Fibroblast of the aortic adventitia (primary cell): ENCODE data around the gene RPS27L. TPM values are rescaled to one million over a fixed set of nuclear protein-coding genes. Genes with fewer than 3 reads are reported as not detected.

Source experiments
- DNase-seq: peaks from one replicate; pipeline ENCODE4 v3.0.0-alpha.2; 2010; ENCODE audit warnings: low read depth
- H3K4me3 ChIP-seq: 2 replicates; pipeline ENCODE4 v1.5.1; 2011; ENCODE audit warnings: low read depth, mild to moderate bottlenecking, control low read depth, low read length, moderate library complexity
- total RNA-seq: library from RNA; depleted of rRNA; stranded (reverse); fragments of >200 nt; gene quantifications from 2 replicates; pipeline ENCODE4 v1.2.3, GENCODE V29; 2012; ENCODE audit warnings: low replicate concordance
- TF ChIP-seq, protein P1 (sequence below): IDR thresholded peaks from 2 replicates; pipeline ENCODE4 v1.5.1; 2011; ENCODE audit warnings: mild to moderate bottlenecking, low read length, control low read depth, inconsistent platforms; ENCODE audit not compliant: insufficient read depth

RPS27L gene
- total RNA-seq, 1 donor, result 193 TPM

DNA sequence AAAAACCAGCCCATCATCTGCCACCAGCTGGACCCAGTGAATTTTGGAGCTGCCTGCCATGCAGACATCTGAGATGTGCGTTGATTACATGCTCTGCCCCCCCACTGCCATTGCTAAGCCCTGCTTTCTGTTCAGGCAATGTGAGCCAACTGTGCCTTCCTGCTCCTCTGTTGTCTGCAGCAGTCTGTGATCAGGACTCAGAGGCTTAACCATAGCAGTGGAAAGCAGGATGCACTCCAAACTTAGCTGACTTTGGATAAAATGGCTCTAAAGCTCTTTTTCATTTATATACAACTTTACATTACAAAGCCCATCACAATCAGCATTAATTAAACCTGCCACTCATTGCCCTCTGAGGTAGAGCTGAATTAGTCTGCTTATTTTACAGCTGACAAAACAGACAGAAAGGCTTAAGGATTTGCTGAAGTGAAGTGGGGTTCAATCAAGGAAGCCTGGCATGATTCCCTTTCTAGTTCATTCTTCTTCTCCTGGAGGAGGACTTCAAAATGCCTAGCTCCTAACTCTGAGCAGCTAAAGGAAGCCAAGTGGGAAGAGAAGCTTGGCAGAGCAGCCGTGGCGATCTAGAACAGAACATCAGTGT lies 15.7 kb upstream of the RPS27L start:
- TF ChIP-seq, protein P1, sequence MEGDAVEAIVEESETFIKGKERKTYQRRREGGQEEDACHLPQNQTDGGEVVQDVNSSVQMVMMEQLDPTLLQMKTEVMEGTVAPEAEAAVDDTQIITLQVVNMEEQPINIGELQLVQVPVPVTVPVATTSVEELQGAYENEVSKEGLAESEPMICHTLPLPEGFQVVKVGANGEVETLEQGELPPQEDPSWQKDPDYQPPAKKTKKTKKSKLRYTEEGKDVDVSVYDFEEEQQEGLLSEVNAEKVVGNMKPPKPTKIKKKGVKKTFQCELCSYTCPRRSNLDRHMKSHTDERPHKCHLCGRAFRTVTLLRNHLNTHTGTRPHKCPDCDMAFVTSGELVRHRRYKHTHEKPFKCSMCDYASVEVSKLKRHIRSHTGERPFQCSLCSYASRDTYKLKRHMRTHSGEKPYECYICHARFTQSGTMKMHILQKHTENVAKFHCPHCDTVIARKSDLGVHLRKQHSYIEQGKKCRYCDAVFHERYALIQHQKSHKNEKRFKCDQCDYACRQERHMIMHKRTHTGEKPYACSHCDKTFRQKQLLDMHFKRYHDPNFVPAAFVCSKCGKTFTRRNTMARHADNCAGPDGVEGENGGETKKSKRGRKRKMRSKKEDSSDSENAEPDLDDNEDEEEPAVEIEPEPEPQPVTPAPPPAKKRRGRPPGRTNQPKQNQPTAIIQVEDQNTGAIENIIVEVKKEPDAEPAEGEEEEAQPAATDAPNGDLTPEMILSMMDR, result no peak
- peak; percentile 12 for DNase-seq
- H3K4me3 ChIP-seq, result no peak overlapping the region

DNA sequence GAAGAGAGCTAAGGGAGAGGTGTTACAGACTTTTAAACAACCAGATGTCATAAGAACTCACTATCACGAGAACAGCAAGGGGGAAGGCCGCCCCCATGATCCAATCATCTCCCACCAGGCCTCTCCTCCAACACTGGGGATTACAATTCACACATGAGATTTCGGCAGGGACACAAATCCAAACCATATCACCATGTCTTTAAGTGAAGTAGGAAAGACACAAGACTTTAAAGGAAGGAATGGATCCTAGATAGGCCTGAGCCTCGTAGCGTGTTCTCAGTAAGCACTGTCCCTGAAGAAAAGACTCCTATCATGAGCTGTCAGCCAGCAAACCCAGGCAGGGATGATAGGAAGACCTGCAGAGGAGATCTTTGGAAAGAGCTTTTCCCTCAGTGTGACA lies 15.1 kb upstream of the RPS27L start:
- no peak overlapping the region for H3K4me3 ChIP-seq
- DNase-seq, result no peak
- TF ChIP-seq, protein P1, result no peak

DNA sequence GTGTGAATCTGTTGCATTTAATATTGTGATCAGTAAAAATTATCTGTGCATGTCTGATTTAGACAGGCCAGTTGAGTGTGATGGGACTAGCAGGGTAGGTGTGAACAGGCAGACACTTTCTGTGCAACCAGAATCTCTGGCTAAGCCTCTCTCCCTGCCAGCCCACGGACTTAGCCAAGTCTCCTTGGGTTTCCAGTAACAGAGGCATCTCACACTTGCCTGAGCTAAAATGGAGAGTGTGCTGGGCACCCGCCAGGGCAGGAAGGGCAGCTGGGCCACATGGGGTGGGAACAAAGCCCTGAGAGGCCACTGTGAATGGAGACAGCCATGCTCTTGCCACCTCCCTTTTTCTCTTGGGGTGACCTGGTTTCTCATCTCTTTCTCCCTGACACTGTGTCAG lies 12.5 kb upstream of the RPS27L start:
- H3K4me3 ChIP-seq, result no peak overlapping the region
- no peak for DNase-seq
- TF ChIP-seq, protein P1, result no peak

DNA sequence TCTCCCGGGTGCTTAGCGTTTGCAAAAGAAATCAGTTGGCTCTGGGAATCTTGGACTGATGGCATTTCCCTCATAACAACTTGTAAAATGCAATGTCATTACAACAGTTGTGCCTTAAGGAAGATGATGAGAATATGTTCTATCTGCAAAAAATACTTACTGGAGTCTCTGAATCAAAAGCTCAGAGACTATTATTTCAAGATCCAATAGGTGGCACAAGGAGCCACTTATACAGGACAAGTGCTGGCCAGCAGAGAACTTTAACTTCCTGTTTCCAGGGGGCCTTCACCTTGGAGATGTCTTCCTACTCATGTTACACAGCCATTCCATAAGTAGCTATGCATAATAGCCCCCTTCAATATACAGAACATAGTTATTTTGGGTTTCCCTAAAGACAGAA lies 8.9 kb upstream of the RPS27L start:
- TF ChIP-seq, protein P1, result peak; percentile 16
- DNase-seq, result no peak
- no peak overlapping the region for H3K4me3 ChIP-seq

DNA sequence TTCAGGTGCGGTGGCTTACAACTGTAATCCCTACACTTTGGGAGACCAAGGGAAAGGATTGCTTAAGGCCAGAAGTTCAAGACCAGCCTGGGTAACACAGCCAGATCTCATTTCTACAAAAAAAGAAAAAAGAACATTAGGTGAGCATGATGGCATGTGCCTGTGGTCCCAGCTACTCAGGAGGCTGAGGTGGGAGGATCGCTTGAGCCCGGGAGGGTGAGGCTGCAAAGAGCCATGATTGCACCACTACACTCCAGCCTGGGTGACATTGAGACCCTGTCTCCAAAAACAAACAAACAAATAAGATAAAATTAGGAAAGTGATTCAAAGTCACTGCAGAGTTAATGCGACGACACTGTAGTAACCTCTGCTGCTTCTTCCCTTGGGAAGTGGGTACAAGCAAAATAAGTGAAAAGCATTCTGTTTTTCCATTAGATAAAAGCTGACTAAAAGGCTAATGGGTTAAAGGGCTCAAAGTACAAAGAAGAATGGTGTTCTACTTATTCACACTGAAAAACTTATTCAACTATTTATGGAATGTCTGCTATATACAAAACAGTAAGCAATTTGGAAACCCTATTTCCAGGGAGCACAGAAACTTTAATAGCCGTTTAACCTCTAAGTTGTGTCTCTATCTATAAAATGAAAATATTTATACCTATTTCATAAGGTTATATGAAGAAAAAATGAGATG lies 8.0 kb upstream of the RPS27L start:
- DNase-seq, result no peak
- no peak overlapping the region for H3K4me3 ChIP-seq
- TF ChIP-seq, protein P1, result no peak

DNA sequence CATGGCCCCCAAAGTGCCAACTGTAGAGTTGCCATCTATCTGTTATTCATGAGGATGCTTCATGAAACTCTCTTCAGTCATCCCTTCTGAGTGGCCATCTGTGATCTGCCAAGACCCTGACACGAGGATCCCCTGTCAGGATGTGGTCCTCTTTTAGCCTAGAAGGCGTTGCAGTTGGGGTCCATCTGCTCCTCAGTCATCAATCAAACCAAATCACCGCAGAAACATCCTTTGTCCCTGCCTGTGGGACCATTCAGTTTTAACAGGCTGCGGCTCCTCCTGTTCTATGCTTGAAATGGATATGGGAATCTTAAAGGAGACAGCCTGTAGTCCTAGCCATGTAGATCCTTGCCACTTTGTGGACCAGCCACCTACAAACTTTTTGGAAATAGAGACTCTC lies 5.9 kb upstream of the RPS27L start:
- TF ChIP-seq, protein P1, result no peak
- no peak overlapping the region for H3K4me3 ChIP-seq
- no peak for DNase-seq
